Prostate gland (tissue), 2 donors: Measurements from ENCODE around the gene TRPT1.
A peak's percentile ranks its signal among the peaks of the same experiment; 100 is the strongest.

Source experiments
- CTCF ChIP-seq, 4 experiments: fragments of 200-600 bp in 2 of 4; fragments of 450-650 bp in 2 of 4; sonication (generic) in 2 of 4; IDR thresholded peaks; 1 replicate in 3 of 4; 2 replicates in 1 of 4; pipeline ENCODE4 v1.5.1; 2016 to 2019; ENCODE audit warnings: antibody characterized with exemption in 4 of 4, mild to moderate bottlenecking in 2 of 4, moderate library complexity in 2 of 4
- POLR2A ChIP-seq: fragments of 450-650 bp; IDR thresholded peaks from one replicate; pipeline ENCODE4 v1.6.1; 2016; ENCODE audit warnings: antibody characterized with exemption, mild to moderate bottlenecking
- POLR2AphosphoS5 ChIP-seq: sonication (generic); formaldehyde crosslinking; IDR thresholded peaks from one replicate; pipeline ENCODE4 v1.6.1; 2017; ENCODE audit warnings: antibody characterized with exemption

GRCh38 chr11:64237484-64237951 lies 11.5 kb upstream of the TRPT1 start:
- TF ChIP-seq CTCF (IDR thresholded peaks at IDR 0.05) (peak in 2 of 4 experiments; percentile 40 to 42), POLR2A (no peak), POLR2AphosphoS5 (peak; percentile 97)
